Fibroblast of pulmonary artery (primary cell): Measurements from ENCODE around the gene HDAC9.
"Not testable (repeated sequence)": the region's sequence is repeated elsewhere in the genome, so short reads cannot be mapped to it uniquely, and the experiment has no call there.

Source experiments
- DNase-seq: peaks from one replicate; pipeline ENCODE4 v3.0.0-alpha.2; 2010; ENCODE audit warnings: low read depth
- H3K4me3 ChIP-seq: replicated peaks from 2 replicates; pipeline ENCODE4 v1.5.1; 2011; ENCODE audit warnings: low read depth, mild to moderate bottlenecking, control low read depth, low read length, moderate library complexity
- CTCF ChIP-seq: IDR thresholded peaks from 2 replicates; pipeline ENCODE4 v1.5.1; 2011; ENCODE audit warnings: mild to moderate bottlenecking, control low read depth, low read length, inconsistent platforms; ENCODE audit errors: missing control alignments

The HDAC9 gene

DNA sequence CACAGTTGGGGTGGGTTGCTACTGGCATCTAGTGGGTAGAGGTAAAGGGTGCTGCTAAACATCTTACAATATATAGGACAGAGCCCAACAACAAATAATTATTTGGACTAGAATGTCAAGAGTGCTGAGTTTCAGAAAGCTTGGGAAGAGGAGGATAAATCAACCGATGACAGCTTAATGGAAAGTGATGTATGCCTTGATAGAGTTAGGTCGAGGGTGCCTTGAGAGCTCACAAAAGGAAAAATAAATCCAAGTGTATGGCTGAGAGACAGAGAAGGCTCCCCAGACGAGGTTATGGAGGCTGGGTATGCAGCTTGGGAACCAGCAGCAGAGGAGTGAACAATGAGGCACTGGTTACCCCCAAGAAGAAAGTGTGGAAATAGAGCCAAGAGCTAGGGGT lies 211.1 kb downstream of the HDAC9 start:
- TF ChIP-seq CTCF, result no peak
- no peak overlapping the region for H3K4me3 ChIP-seq
- DNase-seq, result no peak

- H3K4me3 ChIP-seq, result no peak overlapping the region
- no peak for DNase-seq
- TF ChIP-seq CTCF, result no peak
Measured at GRCh38 chr7:18708204-18708603, 212.7 kb downstream of the HDAC9 start.

- H3K4me3 ChIP-seq, result no peak overlapping the region
- TF ChIP-seq CTCF, result no peak
- DNase-seq, result peak; percentile 27
Measured at GRCh38 chr7:18715988-18716387, 220.4 kb downstream of the HDAC9 start.

- TF ChIP-seq CTCF, result no peak
- no peak overlapping the region for H3K4me3 ChIP-seq
- no peak for DNase-seq
Measured at GRCh38 chr7:18721429-18721828, 225.9 kb downstream of the HDAC9 start.

DNA sequence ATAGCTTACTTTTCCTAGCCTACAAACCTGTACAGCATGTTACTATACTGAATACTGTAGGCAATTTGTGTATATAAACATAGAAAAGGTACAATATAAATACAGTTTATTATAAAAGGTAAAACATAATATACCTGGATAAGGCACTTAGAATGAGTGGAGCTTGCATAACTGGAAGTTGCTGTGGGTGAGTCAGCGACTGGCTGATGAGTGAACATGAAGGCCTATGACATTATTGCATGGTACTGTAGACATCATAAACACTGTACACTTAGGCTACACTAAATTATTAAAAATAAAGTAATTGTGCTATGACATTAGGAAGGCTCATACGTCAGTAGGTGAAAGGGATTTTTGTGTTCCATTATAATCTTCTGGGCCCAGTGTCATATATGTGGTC lies 228.8 kb downstream of the HDAC9 start:
- no peak overlapping the region for H3K4me3 ChIP-seq
- no peak for DNase-seq
- TF ChIP-seq CTCF, result no peak

DNA sequence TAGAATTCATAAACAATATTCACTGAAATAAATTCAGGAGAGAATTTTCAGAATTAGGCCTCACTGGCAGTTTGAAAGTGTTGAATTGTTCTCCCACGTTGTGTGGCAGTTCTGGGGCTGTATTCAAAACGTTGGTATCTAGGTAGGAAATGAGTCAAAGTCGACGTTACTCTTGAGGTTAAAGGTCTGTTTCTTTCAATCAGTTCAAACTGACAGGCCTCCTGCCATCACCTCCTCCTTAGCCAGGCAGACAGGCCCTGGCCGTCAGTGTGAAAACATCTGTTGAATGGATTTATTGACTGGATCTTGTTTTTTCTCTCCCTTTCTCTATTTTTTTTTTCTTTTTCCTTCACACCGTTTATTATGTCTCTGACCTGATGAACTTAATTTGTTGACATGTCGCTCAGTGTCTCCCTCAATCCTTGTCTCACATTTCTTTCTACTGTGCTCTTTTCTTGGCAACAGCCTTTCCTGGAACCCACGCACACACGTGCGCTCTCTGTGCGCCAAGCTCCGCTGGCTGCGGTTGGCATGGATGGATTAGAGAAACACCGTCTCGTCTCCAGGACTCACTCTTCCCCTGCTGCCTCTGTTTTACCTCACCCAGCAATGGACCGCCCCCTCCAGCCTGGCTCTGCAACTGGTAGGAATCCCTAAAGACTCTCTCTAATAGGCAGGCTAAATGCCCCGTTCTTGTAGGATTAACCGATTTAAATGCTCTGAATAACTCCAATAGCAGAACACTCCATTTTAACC lies 231.7 kb downstream of the HDAC9 start:
- peak; percentile 56 for DNase-seq
- H3K4me3 ChIP-seq, result no peak overlapping the region
- no peak for TF ChIP-seq CTCF

- H3K4me3 ChIP-seq, DNase-seq: not testable (repeated sequence)
Measured at GRCh38 chr7:18736012-18736411, 240.5 kb downstream of the HDAC9 start.
